NCI-H2107 (cell line): ENCODE data around the gene TRIM24.
"Not testable (repeated sequence)": the region's sequence is repeated elsewhere in the genome, so short reads cannot be mapped to it uniquely, and the experiment has no call there.

Experiments used
- DNase-seq: peaks from one replicate; lab custom pipeline; 2025; lab: John Stamatoyannopoulos, UW

TRIM24 gene

DNA sequence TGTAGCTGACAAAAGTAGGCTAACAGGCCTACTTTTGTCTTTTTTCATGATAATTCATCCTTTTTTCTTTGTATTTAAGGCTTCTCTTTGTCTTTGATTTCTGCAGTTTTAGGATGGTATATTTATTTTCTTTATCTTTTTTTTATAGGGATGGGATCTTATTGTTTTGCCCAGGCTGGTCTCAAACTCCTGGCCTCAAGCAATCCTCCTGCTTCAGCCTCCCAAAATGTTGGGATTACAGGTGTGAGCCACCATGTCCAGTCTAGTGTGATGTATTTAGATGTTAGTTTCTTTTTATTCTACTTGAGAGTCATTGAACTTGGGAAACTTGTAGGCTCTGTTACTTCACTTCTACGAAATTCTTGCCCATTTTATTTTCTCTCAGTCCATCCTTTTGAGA, 35.4 kb downstream of the TRIM24 start:
- DNase-seq, result no peak

DNA sequence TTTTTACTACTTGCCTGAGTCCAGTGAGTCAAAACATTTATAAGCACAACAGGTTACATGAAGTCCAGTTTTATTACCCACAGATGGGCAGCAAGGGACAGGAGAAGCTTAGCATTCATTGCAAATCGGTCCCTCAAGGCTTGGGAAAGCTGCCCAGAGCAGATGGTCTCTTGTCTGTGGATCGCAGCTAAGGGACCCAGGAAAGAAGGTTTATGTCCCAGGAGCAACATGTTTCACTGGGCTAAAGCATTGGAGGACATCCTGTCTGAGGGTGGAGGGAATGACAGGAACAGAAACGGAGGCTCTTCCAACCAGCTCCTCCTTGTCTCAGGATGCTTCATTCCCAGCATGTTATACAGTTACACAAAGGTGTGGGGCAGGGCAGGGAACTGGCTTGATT, 39.3 kb downstream of the TRIM24 start:
- DNase-seq, result no peak

DNA sequence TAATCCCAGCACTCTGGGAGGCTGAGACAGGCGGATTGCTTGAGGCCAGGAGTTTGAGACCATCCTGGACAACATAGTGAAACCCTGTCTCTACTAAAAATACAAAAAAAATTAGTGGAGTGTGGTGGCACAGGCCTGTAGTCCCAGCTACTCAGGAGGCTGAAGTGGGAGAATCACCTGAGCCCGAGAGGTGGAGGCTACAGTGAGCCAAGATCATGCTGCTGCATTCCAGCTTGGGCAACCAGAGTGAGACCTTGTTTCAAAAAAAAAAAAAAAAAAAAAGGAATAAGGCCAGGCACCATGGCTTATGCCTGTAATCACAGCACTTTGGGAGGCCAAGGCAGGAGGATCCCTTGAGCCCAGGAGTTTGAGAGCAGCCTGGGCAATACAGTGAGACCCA, 40.2 kb downstream of the TRIM24 start:
- DNase-seq, result not testable (repeated sequence)

DNA sequence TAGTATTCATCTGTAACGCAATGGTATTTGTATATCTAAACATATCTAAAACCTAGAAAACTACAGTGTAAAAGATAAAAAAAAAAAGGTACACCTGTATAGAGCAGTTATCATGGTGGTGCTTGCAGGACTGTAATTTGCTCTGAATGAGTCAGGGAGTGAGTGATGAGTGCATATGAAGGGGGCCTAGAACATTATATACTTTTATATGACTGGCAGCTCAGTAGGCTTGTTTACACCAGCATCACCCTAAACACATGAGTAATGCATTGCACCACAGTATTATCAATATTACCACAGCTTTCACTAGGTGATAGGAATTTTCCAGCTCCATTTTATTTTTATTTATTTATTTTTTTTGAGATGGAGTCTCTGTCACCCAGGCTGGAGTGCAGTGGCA, 40.8 kb downstream of the TRIM24 start:
- no peak for DNase-seq

DNA sequence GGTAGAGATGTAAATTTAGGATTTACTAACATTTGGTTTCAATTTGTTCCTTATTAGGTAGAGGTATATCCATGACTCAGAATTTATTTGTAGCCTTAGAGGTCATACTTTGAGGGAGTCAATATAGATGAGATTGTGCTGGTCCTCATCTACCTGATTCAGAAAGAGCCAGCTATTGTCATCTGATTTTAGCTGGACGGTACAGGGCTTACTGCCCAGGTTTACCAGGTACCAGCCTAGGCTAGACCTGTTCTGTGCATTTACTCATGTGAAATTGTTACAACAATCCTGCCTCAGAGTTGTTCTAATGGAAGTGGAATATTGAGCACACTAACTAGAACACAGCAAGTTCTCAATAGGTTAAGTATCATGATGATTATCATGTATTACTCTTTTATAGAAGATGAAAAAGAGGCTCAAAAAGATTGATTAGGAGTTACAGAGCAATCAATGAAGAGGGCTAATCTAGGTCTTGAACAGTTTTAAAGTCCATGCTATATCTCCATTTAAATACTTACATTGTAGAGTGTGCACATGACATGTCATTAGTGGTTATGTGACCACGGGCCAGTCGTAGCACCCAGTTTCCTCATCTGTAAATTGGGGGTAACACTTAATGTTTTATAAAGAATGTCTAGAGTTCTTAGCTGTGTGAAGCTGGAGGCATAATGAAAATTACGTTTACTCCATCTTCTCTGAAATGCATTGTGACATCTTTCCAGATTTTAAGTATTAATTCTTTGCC, 42.1 kb downstream of the TRIM24 start:
- no peak for DNase-seq

DNA sequence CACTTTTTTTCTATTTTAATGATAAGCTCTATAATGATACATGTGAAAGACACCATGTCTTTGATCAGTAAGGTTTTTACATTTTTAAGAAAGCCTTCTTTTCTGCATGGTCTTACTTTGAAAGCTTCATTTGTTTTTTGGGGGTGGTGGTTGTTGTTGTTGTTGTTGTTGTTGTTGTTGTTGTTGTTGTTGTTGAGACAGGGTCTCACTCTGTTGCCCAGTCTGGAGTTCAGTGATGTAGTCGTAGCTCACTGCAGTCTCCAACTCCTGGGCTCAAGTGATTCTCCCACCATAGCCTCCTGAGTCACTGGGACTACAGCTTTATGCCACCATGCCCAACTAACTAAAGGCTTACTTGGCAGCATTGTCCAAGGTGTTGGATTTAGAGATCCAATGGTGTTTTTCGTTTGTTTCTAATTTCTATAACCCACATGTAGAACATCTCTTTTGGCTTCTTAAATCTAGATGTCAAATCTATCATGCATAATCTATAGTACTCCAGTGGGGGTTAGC, 45.4 kb downstream of the TRIM24 start:
- DNase-seq, result no peak

DNA sequence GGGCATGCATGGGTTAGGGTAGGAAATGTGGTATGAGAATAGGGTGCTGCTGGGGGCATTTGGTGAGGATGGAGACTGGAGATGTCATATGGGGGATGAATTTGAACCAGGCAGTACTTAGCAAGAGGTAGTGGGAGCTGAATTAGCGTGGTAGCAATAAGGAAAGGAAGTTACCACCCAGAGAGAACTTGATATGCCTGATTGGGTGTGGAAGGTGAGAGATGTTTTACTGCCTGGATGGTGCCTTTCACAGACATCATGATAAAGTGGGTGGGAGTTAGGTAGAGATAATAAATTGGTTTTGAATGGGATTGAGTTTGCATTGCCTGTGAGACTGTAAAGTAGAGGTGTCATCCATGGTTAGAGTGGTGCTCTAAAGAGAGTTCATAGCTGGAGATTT, 46.7 kb downstream of the TRIM24 start:
- DNase-seq, result no peak

DNA sequence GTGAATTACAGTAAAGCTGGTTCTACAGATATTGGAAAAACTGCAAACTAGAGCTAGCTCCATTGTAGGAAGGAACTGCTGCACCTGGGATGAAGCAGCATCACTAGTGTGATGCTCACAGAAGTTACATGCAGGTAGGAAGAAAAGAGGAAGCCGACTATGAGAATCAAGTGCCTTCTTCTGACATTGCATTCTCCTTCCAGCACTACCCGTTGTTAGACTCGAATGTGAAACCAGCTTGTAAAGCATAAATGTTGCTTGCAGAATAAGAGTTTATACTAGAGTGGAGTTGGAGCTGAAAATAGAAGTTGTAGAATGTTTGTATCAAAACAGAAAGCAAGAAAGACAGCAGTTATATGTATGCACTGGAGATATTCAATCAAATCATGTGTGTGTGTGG, 49.9 kb downstream of the TRIM24 start:
- DNase-seq, result no peak

DNA sequence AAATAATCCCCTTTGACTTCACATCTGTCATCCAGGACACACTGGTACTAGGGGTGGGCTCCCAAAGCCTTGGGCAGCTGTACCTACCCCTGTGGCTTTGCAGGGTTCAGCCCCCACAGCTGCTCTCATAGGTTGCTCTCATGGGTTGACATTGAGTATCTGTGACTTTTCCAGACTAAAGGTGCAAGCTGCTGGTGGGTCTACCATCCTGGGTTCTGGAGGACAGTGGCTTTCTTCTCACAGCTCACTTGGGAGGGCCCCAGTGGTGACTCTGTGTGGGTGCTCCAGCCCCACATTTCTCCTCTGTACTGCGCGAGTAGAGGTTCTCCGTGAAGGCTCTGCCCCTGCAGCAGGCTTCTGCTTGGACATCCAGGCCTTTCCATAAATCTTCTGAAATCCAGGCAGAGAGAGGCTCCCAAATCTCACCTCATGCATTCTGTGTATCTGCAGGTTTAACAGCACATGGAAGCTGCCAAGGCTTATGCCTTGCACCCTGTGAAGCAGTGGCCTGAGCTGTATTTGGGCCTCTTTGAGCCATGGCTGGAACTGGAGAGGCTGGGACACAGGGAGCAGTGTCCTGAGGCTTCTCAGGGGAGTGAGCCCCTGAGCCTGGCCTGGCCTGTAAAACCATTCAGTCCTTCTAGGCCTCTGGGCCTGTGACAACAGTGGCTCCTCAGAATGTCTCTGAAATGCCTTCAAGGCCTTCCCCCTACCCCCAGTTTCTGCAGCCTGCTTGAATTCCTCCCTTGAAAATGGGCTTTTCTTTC, 52.2 kb downstream of the TRIM24 start:
- DNase-seq, result no peak

DNA sequence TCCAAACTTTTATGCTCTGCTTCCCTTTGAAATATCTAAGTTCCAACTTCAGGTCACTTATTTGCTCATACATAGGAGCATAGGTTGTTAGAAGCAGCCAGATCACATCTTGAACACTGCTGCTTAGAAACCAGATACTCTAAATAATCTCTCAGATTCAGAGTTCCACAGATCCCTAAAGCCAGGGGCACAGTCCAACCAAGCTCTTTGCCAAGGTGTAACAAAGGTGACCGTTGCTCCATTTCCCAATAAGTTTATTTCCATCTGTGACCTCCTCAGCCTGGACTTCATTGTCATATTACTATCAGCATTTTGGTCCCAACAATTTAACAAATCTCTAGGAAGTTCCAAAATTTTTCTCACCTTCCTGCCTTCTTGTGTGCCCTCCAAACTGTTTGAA, 52.8 kb downstream of the TRIM24 start:
- no peak for DNase-seq

DNA sequence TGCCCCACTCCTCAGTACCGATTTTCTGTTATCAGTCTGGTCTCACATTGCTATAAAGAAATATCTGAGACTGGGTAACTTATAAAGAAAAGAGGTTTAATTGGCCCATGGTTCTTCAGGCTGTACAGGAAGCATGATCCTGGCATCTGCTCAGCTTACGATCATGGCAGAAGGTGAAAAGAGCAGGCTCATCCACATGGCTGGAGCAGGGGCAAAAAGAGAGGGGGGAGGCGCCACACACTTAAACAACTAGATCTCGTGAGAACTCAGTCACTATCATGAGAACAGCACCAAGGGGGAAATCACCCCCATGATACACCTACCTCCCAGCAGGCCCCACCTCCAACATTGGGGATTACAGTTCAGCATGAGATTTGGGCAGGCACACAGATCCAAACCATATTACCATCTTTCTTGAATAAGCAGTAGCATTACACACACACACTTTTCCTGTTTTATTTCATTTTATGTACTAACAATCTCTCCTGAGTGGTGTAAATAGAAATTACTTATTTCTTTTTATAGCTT, 53.3 kb downstream of the TRIM24 start:
- no peak for DNase-seq

DNA sequence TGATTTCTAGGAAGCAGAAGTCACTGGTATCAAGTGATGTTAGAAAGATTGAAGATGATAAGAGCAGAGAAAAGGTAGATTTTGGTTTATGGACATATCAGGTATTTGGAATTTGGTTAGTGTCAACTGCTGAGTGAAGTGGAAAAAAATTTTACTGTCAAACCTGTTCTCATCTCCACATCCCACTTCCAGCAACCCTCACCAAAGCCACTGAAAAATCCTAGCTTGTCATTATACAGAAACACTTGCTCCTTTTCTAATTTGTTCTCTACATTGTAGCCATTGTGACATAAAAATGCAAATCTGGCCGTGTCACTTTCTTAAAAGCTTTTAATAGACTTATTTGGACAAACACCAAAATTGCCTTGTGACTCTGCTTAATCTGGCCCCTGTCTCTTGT, 54.0 kb downstream of the TRIM24 start:
- no peak for DNase-seq

DNA sequence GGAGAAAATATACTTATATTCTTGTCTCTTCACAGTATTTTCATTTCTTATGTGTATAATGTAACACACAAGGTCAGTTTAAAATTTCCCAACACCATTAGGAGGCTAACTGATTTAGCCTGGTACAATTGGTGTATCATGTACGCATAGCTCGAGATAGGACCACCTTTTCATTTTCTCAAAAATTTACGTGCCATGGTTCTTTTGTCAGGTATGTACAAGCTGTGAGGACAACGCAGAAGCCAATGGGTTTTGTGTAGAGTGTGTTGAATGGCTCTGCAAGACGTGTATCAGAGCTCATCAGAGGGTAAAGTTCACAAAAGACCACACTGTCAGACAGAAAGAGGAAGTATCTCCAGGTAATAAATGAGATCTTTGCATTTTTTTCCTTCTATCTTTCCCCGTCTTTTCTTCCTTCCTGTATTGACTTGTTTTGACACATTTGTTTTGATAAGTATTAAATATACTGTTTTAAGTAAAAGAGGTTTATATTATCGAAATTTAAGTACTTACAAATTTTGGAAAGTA, 55.0 kb downstream of the TRIM24 start:
- DNase-seq, result no peak

DNA sequence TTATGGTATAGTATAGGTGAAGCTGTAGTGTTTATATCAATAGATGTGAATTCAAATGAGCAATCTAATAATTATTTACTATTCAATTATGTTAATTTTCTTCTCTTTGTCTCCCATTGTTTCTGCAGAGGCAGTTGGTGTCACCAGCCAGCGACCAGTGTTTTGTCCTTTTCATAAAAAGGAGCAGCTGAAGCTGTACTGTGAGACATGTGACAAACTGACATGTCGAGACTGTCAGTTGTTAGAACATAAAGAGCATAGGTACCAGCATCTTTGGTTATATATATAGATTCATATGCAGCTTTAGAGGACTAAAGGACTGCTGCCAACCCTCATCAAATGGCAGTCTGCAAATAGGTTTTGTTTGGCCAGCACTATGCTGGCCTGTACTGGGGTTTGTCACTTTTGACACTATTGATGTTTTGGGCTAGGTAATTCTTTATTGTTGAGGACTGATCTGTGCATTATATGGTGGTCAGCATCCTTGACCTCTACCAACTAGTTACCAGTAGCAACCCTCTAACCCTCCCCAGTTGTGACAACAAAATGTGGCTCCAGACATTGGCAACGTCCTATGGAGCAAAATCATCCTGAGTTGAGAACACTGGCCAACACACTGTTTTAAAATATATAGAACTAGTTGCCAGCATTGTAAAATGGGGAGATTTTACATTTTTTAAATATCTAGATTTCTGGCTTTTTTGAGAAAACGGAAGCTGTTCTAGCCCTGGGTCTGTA, 59.2 kb downstream of the TRIM24 start:
- DNase-seq, result no peak

DNA sequence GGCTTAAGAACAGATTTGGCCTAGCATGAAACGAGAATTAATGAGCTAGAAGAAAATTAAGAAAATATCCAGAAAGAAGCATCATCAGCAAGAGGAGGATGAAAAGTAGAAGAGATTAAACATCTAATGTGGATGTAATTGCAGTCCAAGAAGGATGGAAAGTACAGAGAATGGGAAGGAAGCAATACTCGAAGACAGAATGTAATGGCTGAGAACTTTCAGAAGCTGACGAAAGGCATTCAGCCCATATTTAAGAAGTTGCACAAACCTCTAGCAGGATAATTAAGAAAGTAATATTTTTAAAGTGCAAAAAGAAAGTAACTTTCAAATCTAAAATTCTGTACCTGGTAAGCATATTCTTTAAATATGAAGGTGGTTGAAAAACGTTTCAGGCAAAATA, 60.7 kb downstream of the TRIM24 start:
- DNase-seq, result no peak

DNA sequence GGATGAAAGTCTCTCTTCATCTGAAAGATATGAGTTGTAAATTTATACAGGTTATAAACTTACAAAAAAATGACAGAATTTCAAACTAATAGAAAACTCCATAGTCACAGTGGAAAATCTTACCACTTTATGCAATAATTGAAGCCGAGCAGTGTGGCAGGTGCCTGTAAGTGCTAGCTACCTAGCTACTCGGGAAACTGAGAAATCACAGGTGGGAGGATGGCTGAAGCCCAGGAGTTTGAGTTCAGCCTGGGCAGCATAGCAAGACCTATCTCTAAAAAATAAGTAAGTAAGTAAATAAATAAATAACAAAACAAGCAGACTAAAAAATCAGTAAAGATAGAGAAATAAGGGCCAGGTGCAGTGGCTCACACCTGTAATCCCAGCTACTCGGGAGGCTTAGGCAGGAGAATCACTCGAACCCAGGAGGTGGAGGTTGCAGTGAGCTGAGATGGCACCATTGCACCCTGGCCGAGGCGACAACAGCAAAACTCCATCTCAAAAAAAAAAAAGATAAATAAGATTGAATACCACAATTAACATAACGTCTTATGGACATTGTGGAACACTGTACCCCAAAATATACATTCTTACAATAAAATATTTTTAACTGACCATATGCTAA, 61.9 kb downstream of the TRIM24 start:
- DNase-seq, result no peak

DNA sequence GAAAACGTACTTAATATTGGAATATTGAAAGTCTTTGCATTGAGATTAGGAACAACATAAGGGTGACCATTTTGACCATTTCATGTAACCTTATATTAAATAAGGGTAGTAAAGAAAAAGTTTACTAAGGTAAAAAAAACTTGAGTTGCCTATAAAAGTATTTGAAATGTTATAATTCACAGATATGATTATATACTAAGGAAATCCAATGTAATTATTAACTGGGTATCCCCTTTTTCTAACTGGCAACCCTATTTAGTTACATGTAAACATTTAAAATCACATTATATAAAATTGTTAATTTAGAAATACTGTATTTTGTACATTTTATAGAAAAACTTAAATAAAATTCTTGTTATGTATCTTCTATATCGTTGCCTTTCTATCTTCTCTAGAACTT, 64.2 kb downstream of the TRIM24 start:
- DNase-seq, result no peak

DNA sequence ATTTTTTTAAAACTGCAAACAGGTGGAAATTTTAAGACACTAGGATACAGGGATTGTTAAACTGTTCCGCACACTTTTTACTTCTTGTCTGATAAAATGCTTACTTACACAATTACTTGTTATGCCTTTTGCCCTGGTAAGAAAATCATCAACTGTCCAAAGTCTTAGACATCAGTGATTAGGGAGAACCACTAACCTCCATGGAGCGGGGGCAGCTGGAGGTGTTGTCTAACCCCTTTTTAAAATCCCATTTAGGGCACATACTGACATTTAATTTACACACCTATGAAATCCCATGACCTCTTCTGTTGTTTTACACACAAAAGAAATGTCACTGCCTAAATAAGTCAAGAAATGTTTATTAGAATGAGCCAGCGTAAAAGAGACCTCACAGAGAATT, 65.7 kb downstream of the TRIM24 start:
- DNase-seq, result no peak

DNA sequence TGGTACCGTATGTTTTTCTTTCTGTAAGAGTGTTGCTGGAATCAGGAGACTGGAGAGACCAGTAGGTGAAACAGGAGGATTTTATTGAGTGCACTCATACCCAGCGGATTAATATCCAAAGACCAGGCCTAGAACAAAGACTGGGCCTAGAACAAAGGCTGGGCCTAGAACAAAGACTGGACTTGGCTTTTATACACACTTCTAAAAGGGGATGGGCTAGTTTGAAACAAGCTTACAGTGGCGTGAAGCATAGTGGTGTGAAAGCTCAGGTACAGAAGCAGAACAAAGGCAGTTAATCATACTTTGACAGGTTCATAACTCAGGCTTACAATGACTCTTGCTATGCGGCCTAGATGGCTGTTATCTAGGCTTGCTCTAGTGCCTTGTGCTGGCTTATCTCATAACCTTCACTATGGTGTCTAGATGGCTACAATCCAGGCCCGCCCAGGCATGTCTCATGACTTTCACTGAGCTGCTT, 67.7 kb downstream of the TRIM24 start:
- no peak for DNase-seq

DNA sequence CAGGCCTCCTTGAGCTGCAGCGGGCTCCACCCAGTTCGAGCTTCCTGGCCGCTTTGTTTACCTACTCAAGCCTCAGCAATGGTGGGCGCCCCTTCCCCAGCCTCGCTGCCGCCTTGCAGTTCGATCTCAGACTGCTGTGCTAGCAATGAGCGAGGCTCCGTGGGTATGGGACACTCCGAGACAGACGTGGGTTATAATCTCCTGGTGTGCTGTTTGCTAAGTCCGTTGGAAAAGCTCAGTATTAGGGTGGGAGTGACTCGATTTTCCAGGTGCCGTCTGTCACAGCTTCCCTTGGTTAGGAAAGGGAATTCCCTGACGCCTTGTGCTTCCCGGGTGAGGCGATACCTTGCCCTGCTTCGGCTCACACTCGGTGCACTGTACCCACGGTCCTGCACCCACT, 76.8 kb downstream of the TRIM24 start:
- DNase-seq, result not testable (repeated sequence)

DNA sequence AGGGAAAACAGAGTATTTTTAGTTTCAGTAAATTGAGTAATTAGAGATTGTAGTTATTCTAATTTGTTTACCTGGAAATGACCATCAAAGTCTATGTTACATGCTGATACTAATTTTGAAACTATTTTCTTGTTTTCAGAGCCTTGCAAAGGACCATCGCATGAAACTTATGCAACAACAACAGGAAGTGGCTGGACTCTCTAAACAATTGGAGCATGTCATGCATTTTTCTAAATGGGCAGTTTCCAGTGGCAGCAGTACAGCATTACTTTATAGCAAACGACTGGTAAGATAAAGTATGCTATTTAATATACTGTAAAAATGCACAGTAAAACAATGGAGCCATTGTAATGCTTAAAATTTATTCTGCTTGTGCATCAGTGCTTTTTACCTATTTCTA, 78.5 kb downstream of the TRIM24 start:
- DNase-seq, result no peak
